CD4-positive, alpha-beta T cell treated with Interferon gamma for 1 hour (primary cell): ENCODE results near the gene SEMA5A.

Experiments used
- DNase-seq: peaks from one replicate; pipeline ENCODE4 v3.0.0-alpha.2; 2020

Gene SEMA5A

GRCh38 chr5:9197881-9198260 is 348.0 kb downstream of the SEMA5A start:
- no peak for DNase-seq

DNA sequence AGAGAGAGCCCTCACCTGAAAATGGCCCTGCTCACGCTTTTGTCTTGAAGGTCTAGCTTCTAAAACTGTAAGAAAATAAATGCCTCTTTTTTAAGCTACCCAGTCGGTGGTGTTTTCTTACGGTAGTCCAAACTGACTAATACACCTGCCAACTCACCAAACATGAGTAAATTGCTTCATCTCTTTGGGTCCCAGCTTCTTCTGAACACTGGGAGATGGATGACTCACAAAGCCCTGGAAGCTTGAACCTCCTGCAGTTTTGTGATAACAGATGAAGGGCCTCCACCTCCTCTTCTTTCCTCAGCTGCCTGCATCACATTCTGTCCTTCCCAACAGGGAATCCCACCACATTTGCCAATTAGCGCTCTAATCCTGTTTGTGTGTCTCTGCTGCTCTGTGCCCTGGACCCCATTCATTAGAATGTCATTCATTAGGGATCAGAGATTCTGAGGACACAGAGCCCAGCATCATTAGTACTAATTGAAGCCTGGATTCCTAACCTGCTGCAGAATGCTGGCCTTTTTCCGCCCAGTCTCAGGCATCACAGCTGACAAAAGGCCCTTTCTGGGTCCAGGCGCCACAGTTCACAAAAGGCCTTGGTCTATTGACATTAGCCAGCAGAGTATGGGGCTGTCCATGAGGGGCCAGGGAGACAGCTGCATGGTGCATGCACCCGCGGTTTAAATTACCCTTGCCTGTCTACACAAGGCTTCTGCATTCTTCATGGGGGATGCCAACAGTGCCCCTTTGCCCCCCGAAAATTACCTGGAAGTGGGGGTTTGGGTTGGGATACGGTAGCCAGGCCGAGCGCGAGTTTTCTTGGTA is 349.3 kb downstream of the SEMA5A start:
- DNase-seq: no peak

- no peak for DNase-seq
Observed at GRCh38 chr5:9194509-9194908, 351.4 kb downstream of the SEMA5A start.

GRCh38 chr5:9192266-9192665 is 353.6 kb downstream of the SEMA5A start:
- no peak for DNase-seq

DNA sequence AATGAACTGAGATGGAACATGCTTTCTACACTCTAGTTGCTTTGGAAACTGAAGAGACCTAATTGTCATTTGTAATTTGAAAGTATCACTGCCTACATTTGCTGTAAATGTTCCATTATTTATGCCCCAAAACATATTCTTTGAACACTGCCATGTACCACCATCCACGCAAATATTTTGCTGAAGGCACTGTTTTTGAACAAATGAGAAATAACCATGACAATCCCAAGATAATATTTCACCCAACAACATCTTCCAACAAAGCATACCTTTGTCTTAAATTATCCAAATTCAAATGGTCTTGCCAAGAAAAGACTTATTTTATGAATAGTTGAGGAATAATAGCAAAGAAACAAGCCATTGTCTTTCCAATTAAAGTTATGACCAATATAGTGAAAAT is 356.2 kb downstream of the SEMA5A start:
- DNase-seq: no peak

- no peak for DNase-seq
Observed at GRCh38 chr5:9188956-9189355, 356.9 kb downstream of the SEMA5A start.

GRCh38 chr5:9188131-9188530 is 357.7 kb downstream of the SEMA5A start:
- DNase-seq: no peak

GRCh38 chr5:9187614-9188013 is 358.3 kb downstream of the SEMA5A start:
- DNase-seq: no peak

GRCh38 chr5:9186069-9186468 is 359.8 kb downstream of the SEMA5A start:
- no peak for DNase-seq

- no peak for DNase-seq
Observed at GRCh38 chr5:9183992-9184391, 361.9 kb downstream of the SEMA5A start.

DNA sequence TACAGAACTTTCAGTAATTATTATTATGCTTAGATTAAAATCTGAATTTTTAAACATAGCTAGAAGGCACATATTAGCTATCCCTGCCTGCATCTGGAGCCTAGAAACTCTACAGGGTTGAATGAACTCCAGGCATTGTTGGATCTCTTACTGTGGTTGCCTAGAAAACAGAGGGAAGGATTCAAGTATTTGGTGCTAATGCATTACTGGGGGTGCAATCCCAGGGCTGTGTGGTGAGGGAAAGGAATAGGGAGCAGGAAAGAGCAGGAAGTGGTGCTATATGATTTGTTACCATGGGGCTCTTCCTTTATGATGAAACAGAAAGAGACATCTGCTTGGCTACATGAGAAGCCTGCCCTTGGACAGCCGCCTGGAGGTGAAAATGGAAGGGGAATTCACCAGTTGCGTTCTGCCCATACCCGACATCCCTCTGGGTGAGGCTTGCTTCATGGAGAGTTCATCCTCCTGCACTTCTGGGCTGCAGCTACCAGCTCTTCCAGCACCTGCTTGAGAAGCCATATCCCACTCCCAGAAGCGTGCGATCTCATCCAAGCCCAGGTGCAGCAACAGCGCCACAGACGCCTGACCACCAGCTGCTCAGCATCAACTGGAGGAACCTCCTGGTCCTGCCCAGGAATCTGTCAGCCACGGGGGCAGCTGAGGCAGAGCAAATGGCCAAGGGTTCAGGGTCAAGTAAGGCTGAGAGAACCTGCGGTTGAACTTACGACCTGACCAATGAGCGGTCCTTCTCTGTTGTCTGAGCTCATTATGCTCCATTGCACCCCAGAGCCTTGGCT is 362.8 kb downstream of the SEMA5A start:
- no peak for DNase-seq

DNA sequence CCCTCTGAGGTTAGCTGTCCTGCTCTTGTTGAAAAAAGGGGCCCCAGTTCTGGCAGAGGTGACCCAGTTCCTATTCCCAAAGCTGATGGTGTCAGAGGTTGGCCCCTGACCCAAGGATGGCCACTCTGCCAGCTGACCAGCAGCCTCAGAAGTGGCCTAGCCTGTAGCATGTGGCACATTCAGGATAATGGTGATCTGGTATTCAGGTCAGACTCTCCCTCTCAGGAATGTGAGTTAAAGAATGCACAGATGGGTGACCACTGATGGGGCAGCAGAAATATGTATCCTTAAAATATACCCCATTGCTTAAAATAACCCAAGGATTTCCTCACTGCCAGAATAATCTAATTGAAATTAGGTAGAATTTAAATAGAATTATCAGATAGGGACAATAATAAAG is 369.2 kb downstream of the SEMA5A start:
- no peak for DNase-seq

GRCh38 chr5:9174446-9174845 is 371.4 kb downstream of the SEMA5A start:
- DNase-seq: no peak

GRCh38 chr5:9173281-9174048 is 372.4 kb downstream of the SEMA5A start:
- DNase-seq: no peak

DNA sequence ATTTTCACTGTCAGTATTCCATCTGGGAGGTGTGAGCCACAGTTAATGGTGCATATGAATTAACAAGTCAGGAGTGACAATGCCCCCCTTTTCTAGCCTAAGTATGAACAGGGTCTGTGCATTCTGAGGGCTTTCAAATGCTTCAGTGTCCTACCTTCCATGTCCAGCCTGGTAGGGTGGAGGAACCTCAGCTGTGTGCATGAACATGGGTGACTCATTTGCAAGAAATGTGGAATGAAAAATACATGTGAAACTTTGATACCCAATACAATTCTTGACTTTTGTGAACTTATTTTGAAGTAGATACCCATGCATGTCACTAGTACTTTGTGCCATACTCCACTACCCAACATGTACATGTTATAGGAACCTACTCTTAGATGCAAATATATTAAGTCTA is 375.8 kb downstream of the SEMA5A start:
- DNase-seq: no peak

- DNase-seq: no peak
Observed at GRCh38 chr5:9169557-9169902, 376.3 kb downstream of the SEMA5A start.

- no peak for DNase-seq
Observed at GRCh38 chr5:9168791-9169556, 376.9 kb downstream of the SEMA5A start.

GRCh38 chr5:9166202-9167112 is 379.4 kb downstream of the SEMA5A start:
- no peak for DNase-seq

DNA sequence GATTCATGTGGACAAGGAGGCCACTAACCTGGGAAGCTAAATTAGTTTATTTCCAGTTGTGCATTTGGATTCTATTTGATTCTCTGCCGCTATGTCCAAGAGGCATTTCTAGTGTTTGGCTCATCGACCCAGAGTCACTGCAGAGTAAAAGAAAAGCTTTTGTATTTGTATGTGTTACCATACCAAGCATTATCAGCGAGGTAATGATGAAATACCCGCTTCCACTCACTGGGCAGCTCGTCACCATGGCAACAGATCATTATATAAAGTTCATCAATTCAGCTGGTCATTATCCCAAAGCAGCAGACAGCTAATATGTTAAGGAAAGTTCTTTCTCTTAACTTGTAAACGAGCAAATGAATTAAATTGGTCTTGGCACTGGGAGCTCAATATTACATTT is 380.3 kb downstream of the SEMA5A start:
- DNase-seq: no peak

DNA sequence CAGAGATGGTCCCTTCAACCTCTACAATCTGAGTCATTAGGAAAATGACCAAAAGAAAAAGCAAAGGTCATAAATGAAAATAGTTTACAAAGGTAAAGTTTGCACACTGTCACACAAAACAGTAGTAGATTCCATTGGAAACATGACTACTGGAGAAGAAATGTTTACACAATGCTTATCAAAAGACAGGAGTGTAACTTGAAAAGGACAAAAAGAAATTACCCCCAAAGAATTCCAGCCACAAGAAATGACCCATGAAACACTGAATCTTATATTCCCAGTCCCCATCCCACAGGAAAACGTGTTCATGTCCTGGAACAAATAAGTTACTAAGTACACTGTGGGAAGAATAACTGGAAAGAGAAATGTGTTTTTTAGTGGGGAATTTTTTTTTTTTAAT is 385.1 kb downstream of the SEMA5A start:
- DNase-seq: no peak

DNA sequence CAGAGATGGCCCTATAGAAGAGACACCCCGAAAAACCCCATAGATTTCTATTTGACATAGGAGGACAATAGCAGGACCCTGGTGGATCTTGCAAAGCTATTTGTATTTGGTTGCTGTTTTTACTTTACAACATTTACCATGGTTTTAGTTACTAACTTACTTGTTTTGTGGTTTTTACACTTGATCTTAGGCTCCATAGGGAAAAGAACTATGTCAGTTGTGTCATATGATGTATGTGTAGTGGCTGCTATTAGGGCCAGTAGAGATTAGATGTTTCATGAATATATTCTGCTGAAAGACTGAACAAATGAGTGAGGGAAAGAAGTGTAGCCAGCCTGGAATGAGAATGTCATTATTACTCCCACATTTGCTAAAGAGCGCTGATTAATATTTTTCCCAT is 388.1 kb downstream of the SEMA5A start:
- DNase-seq: no peak

DNA sequence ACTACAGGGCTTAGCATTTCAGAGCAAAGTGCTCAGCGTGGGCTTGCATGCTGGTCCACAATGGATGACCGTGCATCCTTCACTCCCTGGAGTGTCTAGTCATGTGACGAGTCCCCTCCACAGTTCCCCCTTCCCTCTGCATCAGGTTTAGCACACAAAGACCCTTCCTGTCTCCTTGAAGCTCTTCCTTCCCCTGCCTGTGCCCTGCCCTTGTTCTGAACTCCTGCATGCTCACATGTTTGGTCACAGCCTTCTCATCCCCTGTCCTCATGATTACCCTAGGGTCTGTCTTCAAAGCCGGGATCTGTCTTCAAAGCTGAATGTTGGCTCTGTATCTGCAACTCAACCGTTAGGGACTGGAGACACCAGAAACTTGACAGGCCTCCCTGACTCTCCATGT is 388.9 kb downstream of the SEMA5A start:
- no peak for DNase-seq
